RWPE1 (cell line): ENCODE data around the gene PAEP.

Source experiments
- CTCF ChIA-PET: fragments of 350-600 bp; sonication (Branson Sonifier 250); formaldehyde crosslinking; extraction: SDS; loops from one replicate; lab custom pipeline; 2021; lab: Yijun Ruan, JAX
- POLR2A ChIA-PET: fragments of 400-600 bp; formaldehyde crosslinking; extraction: SDS; loops from one replicate; lab custom pipeline; 2020; ENCODE audit warnings: antibody characterized with exemption; ENCODE audit not compliant: low non-redundant PET; lab: Yijun Ruan, JAX
- DNase-seq: peaks from one replicate; pipeline ENCODE4 v3.0.0; 2012; ENCODE audit warnings: low spot score
- H3K27ac ChIP-seq: fragments of 450-650 bp; 2 replicates; pipeline ENCODE4 v1.5.1; 2017
- CTCF ChIP-seq: fragments of 450-650 bp; conservative IDR thresholded peaks from 2 replicates; pipeline ENCODE4 v1.5.1; 2017; ENCODE audit warnings: low read depth, mild to moderate bottlenecking

The PAEP gene

GRCh38 chr9:135591506-135592330, 30.2 kb downstream of the PAEP start:
- ChIA-PET POLR2A (no interaction called here), CTCF (interaction anchor here (0.6 kb wide), 1 partner anchor 26 kb away, joined by 4 read pairs; no protein-coding TSS in a partner anchor)
- H3K27ac ChIP-seq = no peak overlapping the region
- no peak for DNase-seq
- no peak for TF ChIP-seq CTCF

- TF ChIP-seq CTCF = no peak
- CTCF ChIA-PET = interaction anchor here (0.6 kb wide), 1 partner anchor 26 kb away, joined by 4 read pairs; no protein-coding TSS in a partner anchor
- DNase-seq = no peak
- POLR2A ChIA-PET = no interaction called here
- H3K27ac ChIP-seq = no peak overlapping the region
These were observed 30.7 kb downstream of the PAEP start for GRCh38 chr9:135592331-135592590.

- TF ChIP-seq CTCF = no peak
- no peak for DNase-seq
- ChIA-PET POLR2A (no interaction called here), CTCF (interaction anchor here (0.6 to 1.2 kb wide), 2 partner anchors 11 to 27 kb away, joined by 4 to 5 read pairs; no protein-coding TSS in a partner anchor)
- no peak overlapping the region for H3K27ac ChIP-seq
These were observed 31.1 kb downstream of the PAEP start for GRCh38 chr9:135592625-135593024.

GRCh38 chr9:135596211-135596610, 34.7 kb downstream of the PAEP start:
- H3K27ac ChIP-seq = no peak overlapping the region
- TF ChIP-seq CTCF = no peak
- POLR2A ChIA-PET = no interaction called here
- CTCF ChIA-PET = no interaction called here
- DNase-seq = no peak

GRCh38 chr9:135600296-135600817, 38.8 kb downstream of the PAEP start:
- CTCF ChIA-PET = interaction anchor here (0.6 to 1.1 kb wide), 3 partner anchors 16 to 122 kb away, joined by 5 to 6 read pairs (median 5); no protein-coding TSS in a partner anchor

More at GRCh38 chr9:135600296-135600817, 38.8 kb downstream of the PAEP start:
- no peak for TF ChIP-seq CTCF
- POLR2A ChIA-PET = interaction anchor here (0.5 kb wide), 1 partner anchor 195 kb away, joined by 3 read pairs; no protein-coding TSS in a partner anchor
- no peak overlapping the region for H3K27ac ChIP-seq
- DNase-seq = no peak
